Coronary artery (tissue), 2 donors: Measurements from ENCODE around the gene SLC16A1.

Experiments used
- DNase-seq: peaks from one replicate; pipeline ENCODE4 v3.0.0-alpha.2; 2017; ENCODE audit warnings: low spot score
- H3K27ac ChIP-seq, 2 donors: fragments of 200-600 bp; sonication (generic); one replicate each; pipeline ENCODE4 v1.5.1; 2016 to 2019
- H3K4me3 ChIP-seq: fragments of 200-600 bp; sonication (generic); 2 replicates; pipeline ENCODE4 v1.5.1; 2016; ENCODE audit warnings: mild to moderate bottlenecking, moderate library complexity
- CTCF ChIP-seq: fragments of 200-600 bp; sonication (generic); IDR thresholded peaks from one replicate; pipeline ENCODE4 v1.5.1; 2019; ENCODE audit warnings: antibody characterized with exemption

The SLC16A1 gene

GRCh38 chr1:112992780-112993179 is 36.8 kb upstream of the SLC16A1 start:
- TF ChIP-seq CTCF = no peak
- Histone ChIP-seq H3K4me3 (no peak overlapping the region), H3K27ac (no peak overlapping the region)
- DNase-seq = no peak

GRCh38 chr1:112991402-112992120 is 35.6 kb upstream of the SLC16A1 start:
- H3K27ac ChIP-seq = no peak overlapping the region
- DNase-seq = no peak
- no peak for TF ChIP-seq CTCF
- H3K4me3 ChIP-seq = no peak overlapping the region

- no peak overlapping the region for H3K27ac ChIP-seq
- no peak overlapping the region for H3K4me3 ChIP-seq
- no peak for TF ChIP-seq CTCF
- no peak for DNase-seq
Measured at GRCh38 chr1:112990271-112990670, 34.3 kb upstream of the SLC16A1 start.

GRCh38 chr1:112988367-112988766 is 32.4 kb upstream of the SLC16A1 start:
- DNase-seq = no peak
- Histone ChIP-seq H3K27ac (no peak overlapping the region), H3K4me3 (no peak overlapping the region)
- no peak for TF ChIP-seq CTCF

- TF ChIP-seq CTCF = no peak
- Histone ChIP-seq H3K27ac (no peak overlapping the region), H3K4me3 (no peak overlapping the region)
- no peak for DNase-seq
Measured at GRCh38 chr1:112985123-112985522, 29.1 kb upstream of the SLC16A1 start.

GRCh38 chr1:112983537-112984131 is 27.6 kb upstream of the SLC16A1 start:
- Histone ChIP-seq H3K27ac (no peak overlapping the region), H3K4me3 (no peak overlapping the region)
- no peak for TF ChIP-seq CTCF
- no peak for DNase-seq
